IPS-20b (cell line): Measurements from ENCODE around the gene FOXJ3.

Experiments used
- H3K27ac ChIP-seq: one replicate; pipeline ENCODE4 v1.5.1; 2013; ENCODE audit warnings: low read length
- H3K27me3 ChIP-seq: 2 replicates; pipeline ENCODE4 v1.6.1; 2013; ENCODE audit warnings: mild to moderate bottlenecking, low read length, inconsistent platforms; ENCODE audit not compliant: insufficient read depth
- H3K36me3 ChIP-seq: 2 replicates; pipeline ENCODE4 v1.6.1; 2013; ENCODE audit warnings: low read depth, mild to moderate bottlenecking, inconsistent platforms, low read length, moderate library complexity; ENCODE audit not compliant: insufficient read depth
- H3K4me1 ChIP-seq: 2 replicates; pipeline ENCODE4 v1.6.1; 2013; ENCODE audit warnings: mild to moderate bottlenecking, control low read depth, inconsistent platforms, low read length, moderate library complexity; ENCODE audit not compliant: insufficient read depth
- H3K4me3 ChIP-seq: 2 replicates; pipeline ENCODE4 v1.5.1; 2013; ENCODE audit warnings: mild to moderate bottlenecking, low read length, inconsistent platforms
- H3K9ac ChIP-seq: 2 replicates; pipeline ENCODE4 v1.6.1; 2013; ENCODE audit warnings: low read depth, mild to moderate bottlenecking, inconsistent platforms, low read length, moderate library complexity
- H3K9me3 ChIP-seq: 2 replicates; pipeline ENCODE4 v1.6.1; 2013; ENCODE audit warnings: mild to moderate bottlenecking, low read depth, low read length, inconsistent platforms; ENCODE audit not compliant: insufficient read depth

The FOXJ3 gene

GRCh38 chr1:42319871-42320484 is 15.1 kb downstream of the FOXJ3 start:
- no peaks in the 10 kb centered on the region for H3K27me3 ChIP-seq
- peaks cover 4% of the 10 kb centered on the region for H3K4me1 ChIP-seq
- H3K9ac ChIP-seq = no peak overlapping the region
- H3K27ac ChIP-seq = no peak overlapping the region
- no peaks in the 10 kb centered on the region for H3K9me3 ChIP-seq
- H3K36me3 ChIP-seq = peaks cover 4% of the 10 kb centered on the region
- H3K4me3 ChIP-seq = no peak overlapping the region

- no peak overlapping the region for H3K27ac ChIP-seq
- no peaks in the 10 kb centered on the region for H3K9me3 ChIP-seq
- peaks cover 4% of the 10 kb centered on the region for H3K36me3 ChIP-seq
- H3K4me3 ChIP-seq = no peak overlapping the region
- peaks cover 4% of the 10 kb centered on the region for H3K4me1 ChIP-seq
- no peaks in the 10 kb centered on the region for H3K27me3 ChIP-seq
- no peak overlapping the region for H3K9ac ChIP-seq
Measured at GRCh38 chr1:42319128-42319851, 15.7 kb downstream of the FOXJ3 start.

- no peak overlapping the region for H3K4me3 ChIP-seq
- H3K27ac ChIP-seq = no peak overlapping the region
- H3K9ac ChIP-seq = no peak overlapping the region
- H3K9me3 ChIP-seq = no peaks in the 10 kb centered on the region
- peaks cover 3% of the 10 kb centered on the region for H3K36me3 ChIP-seq
- no peaks in the 10 kb centered on the region for H3K27me3 ChIP-seq
- peaks cover 4% of the 10 kb centered on the region for H3K4me1 ChIP-seq
Measured at GRCh38 chr1:42318601-42319000, 16.4 kb downstream of the FOXJ3 start.

- H3K36me3 ChIP-seq = no peaks in the 10 kb centered on the region
- no peak overlapping the region for H3K27ac ChIP-seq
- no peaks in the 10 kb centered on the region for H3K9me3 ChIP-seq
- H3K4me3 ChIP-seq = no peak overlapping the region
- no peaks in the 10 kb centered on the region for H3K27me3 ChIP-seq
- no peak overlapping the region for H3K9ac ChIP-seq
- peaks cover 4% of the 10 kb centered on the region for H3K4me1 ChIP-seq
Measured at GRCh38 chr1:42317308-42317707, 17.7 kb downstream of the FOXJ3 start.

- Histone ChIP-seq H3K36me3 (no peaks in the 10 kb centered on the region), H3K4me3 (no peak overlapping the region), H3K27ac (no peak overlapping the region), H3K4me1 (peaks cover 4% of the 10 kb centered on the region), H3K9ac (no peak overlapping the region), H3K9me3 (no peaks in the 10 kb centered on the region), H3K27me3 (no peaks in the 10 kb centered on the region)
Measured at GRCh38 chr1:42316292-42316691, 18.7 kb downstream of the FOXJ3 start.

- Histone ChIP-seq H3K36me3 (no peaks in the 10 kb centered on the region), H3K27ac (no peak overlapping the region), H3K4me1 (peaks cover 4% of the 10 kb centered on the region), H3K27me3 (no peaks in the 10 kb centered on the region), H3K9ac (no peak overlapping the region), H3K4me3 (no peak overlapping the region), H3K9me3 (no peaks in the 10 kb centered on the region)
Measured at GRCh38 chr1:42315500-42315899, 19.5 kb downstream of the FOXJ3 start.

- H3K4me3 ChIP-seq = no peak overlapping the region
- H3K9ac ChIP-seq = no peak overlapping the region
- H3K9me3 ChIP-seq = no peaks in the 10 kb centered on the region
- H3K4me1 ChIP-seq = no peaks in the 10 kb centered on the region
- H3K27ac ChIP-seq = no peak overlapping the region
- no peaks in the 10 kb centered on the region for H3K27me3 ChIP-seq
- peaks cover 5% of the 10 kb centered on the region; the same call in 1 of the 2 replicates for H3K36me3 ChIP-seq
Measured at GRCh38 chr1:42313970-42314369, 21.1 kb downstream of the FOXJ3 start.

- H3K4me3 ChIP-seq = no peak overlapping the region
- no peak overlapping the region for H3K9ac ChIP-seq
- no peaks in the 10 kb centered on the region for H3K4me1 ChIP-seq
- no peaks in the 10 kb centered on the region for H3K9me3 ChIP-seq
- H3K27ac ChIP-seq = no peak overlapping the region
- H3K27me3 ChIP-seq = no peaks in the 10 kb centered on the region
- H3K36me3 ChIP-seq = peaks cover 8% of the 10 kb centered on the region; the same call in 1 of the 2 replicates
Measured at GRCh38 chr1:42312576-42313212, 22.3 kb downstream of the FOXJ3 start.

- Histone ChIP-seq H3K9me3 (no peaks in the 10 kb centered on the region), H3K4me1 (no peaks in the 10 kb centered on the region), H3K27ac (no peak overlapping the region), H3K9ac (no peak overlapping the region), H3K36me3 (peaks cover 8% of the 10 kb centered on the region; the same call in 1 of the 2 replicates), H3K27me3 (no peaks in the 10 kb centered on the region), H3K4me3 (no peak overlapping the region)
Measured at GRCh38 chr1:42311897-42312296, 23.1 kb downstream of the FOXJ3 start.

- Histone ChIP-seq H3K27me3 (no peaks in the 10 kb centered on the region), H3K9me3 (no peaks in the 10 kb centered on the region), H3K4me1 (no peaks in the 10 kb centered on the region), H3K9ac (no peak overlapping the region), H3K4me3 (no peak overlapping the region), H3K36me3 (peaks cover 8% of the 10 kb centered on the region; the same call in 1 of the 2 replicates), H3K27ac (no peak overlapping the region)
Measured at GRCh38 chr1:42311138-42311537, 23.9 kb downstream of the FOXJ3 start.

GRCh38 chr1:42306977-42307376 is 28.1 kb downstream of the FOXJ3 start:
- H3K36me3 ChIP-seq = peaks cover 18% of the 10 kb centered on the region; the same call in 1 of the 2 replicates

GRCh38 chr1:42305639-42306038 is 29.4 kb downstream of the FOXJ3 start:
- Histone ChIP-seq H3K27ac (no peak overlapping the region), H3K27me3 (no peaks in the 10 kb centered on the region), H3K9ac (no peak overlapping the region), H3K4me3 (no peak overlapping the region), H3K36me3 (peaks cover 23% of the 10 kb centered on the region; the same call in 1 of the 2 replicates), H3K4me1 (no peaks in the 10 kb centered on the region), H3K9me3 (no peaks in the 10 kb centered on the region)

More at GRCh38 chr1:42306977-42307376, 28.1 kb downstream of the FOXJ3 start:
- no peak overlapping the region for H3K27ac ChIP-seq
- no peaks in the 10 kb centered on the region for H3K9me3 ChIP-seq
- no peak overlapping the region for H3K9ac ChIP-seq
- no peaks in the 10 kb centered on the region for H3K4me1 ChIP-seq
- H3K4me3 ChIP-seq = no peak overlapping the region
- H3K27me3 ChIP-seq = no peaks in the 10 kb centered on the region
